Osteocyte (in vitro differentiated cells): ENCODE data around the gene NRIP1. TPM values are rescaled to one million over a fixed set of nuclear protein-coding genes. Genes with fewer than 3 reads are reported as not detected.

Experiments
- DNase-seq: peaks from one replicate; pipeline ENCODE4 v3.0.0; 2021; ENCODE audit warnings: mixed read lengths; ENCODE audit not compliant: unreplicated experiment; ENCODE audit errors: extremely low spot score
- H3K27ac Mint-ChIP-seq: one replicate; pipeline ENCODE4 v1.8.0; 2021; ENCODE audit warnings: mild to moderate bottlenecking, mixed read lengths; ENCODE audit not compliant: unreplicated experiment
- H3K27me3 Mint-ChIP-seq: one replicate; pipeline ENCODE4 v1.8.0; 2021; ENCODE audit warnings: mixed read lengths; ENCODE audit not compliant: unreplicated experiment
- H3K36me3 Mint-ChIP-seq: one replicate; pipeline ENCODE4 v1.8.0; 2021; ENCODE audit warnings: mixed read lengths; ENCODE audit not compliant: unreplicated experiment
- H3K4me1 Mint-ChIP-seq: one replicate; pipeline ENCODE4 v1.8.0; 2021; ENCODE audit warnings: mixed read lengths; ENCODE audit not compliant: unreplicated experiment
- H3K4me3 Mint-ChIP-seq: one replicate; pipeline ENCODE4 v1.8.0; 2021; ENCODE audit warnings: mild to moderate bottlenecking, moderate library complexity, mixed read lengths; ENCODE audit not compliant: unreplicated experiment
- H3K9me3 Mint-ChIP-seq: one replicate; pipeline ENCODE4 v1.8.0; 2021; ENCODE audit warnings: mixed read lengths; ENCODE audit not compliant: unreplicated experiment
- total RNA-seq: library from RNA; stranded (reverse); gene quantifications from 2 replicates; pipeline ENCODE4 v1.2.1, GENCODE V29; 2021
- TF ChIP-seq, protein P1 (sequence below): fragments of 200-600 bp; sonication (generic); IDR thresholded peaks from 2 replicates; pipeline ENCODE4 v1.5.0; 2021; ENCODE audit warnings: antibody characterized with exemption, mild to moderate bottlenecking, moderate library complexity

Gene NRIP1
- total RNA-seq, 1 donor from 2014 or later: 17.4 TPM

DNA sequence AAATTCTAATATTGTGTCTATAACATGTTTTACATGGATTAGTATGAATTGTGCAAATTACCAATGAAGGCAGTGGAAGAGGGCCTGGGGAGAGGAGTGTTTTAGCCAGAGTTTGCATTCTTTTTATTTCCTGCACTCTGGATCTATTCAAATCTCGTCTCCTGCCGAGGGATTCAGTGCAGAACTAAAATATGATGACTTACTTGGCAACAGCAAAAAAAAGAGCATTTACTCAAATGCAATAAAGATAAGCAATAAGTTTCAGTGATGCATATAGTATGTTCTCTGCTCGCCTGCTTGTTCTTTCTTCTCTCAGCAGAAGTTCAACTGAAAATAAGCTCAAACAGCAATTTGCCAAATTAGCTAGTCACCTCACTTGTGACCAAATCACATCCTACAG, 33.4 kb upstream of the NRIP1 start:
- no peak overlapping the region for H3K4me3 Mint-ChIP-seq
- H3K36me3 Mint-ChIP-seq: no peaks in the 10 kb centered on the region
- no peaks in the 10 kb centered on the region for H3K9me3 Mint-ChIP-seq
- no peaks in the 10 kb centered on the region for H3K4me1 Mint-ChIP-seq
- no peaks in the 10 kb centered on the region for H3K27me3 Mint-ChIP-seq
- TF ChIP-seq, protein P1, sequence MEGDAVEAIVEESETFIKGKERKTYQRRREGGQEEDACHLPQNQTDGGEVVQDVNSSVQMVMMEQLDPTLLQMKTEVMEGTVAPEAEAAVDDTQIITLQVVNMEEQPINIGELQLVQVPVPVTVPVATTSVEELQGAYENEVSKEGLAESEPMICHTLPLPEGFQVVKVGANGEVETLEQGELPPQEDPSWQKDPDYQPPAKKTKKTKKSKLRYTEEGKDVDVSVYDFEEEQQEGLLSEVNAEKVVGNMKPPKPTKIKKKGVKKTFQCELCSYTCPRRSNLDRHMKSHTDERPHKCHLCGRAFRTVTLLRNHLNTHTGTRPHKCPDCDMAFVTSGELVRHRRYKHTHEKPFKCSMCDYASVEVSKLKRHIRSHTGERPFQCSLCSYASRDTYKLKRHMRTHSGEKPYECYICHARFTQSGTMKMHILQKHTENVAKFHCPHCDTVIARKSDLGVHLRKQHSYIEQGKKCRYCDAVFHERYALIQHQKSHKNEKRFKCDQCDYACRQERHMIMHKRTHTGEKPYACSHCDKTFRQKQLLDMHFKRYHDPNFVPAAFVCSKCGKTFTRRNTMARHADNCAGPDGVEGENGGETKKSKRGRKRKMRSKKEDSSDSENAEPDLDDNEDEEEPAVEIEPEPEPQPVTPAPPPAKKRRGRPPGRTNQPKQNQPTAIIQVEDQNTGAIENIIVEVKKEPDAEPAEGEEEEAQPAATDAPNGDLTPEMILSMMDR: no peak
- no peak overlapping the region for H3K27ac Mint-ChIP-seq
- no peak for DNase-seq

DNA sequence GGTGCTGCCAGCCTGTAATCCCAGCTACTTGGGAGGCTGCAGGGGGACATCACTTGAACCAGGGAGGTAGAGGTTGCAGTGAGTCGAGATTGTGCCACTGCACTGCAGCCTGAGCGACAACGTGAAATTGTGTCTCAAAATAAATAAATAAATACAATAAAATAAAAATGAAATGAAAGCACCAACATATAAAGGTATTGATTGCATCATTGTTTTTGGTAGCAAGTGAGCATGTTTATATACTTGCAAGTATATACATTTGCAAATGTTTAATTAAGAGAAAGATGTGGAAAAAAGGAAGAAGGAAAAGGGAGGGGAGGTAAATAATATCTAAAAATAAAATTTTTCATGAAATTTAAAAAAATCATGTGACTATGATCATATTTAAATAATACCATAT, 32.8 kb upstream of the NRIP1 start:
- Mint-ChIP-seq H3K9me3 (no peaks in the 10 kb centered on the region), H3K4me1 (no peaks in the 10 kb centered on the region), H3K27me3 (no peaks in the 10 kb centered on the region), H3K36me3 (no peaks in the 10 kb centered on the region), H3K4me3 (no peak overlapping the region), H3K27ac (no peak overlapping the region)
- DNase-seq: no peak
- TF ChIP-seq, protein P1: no peak

DNA sequence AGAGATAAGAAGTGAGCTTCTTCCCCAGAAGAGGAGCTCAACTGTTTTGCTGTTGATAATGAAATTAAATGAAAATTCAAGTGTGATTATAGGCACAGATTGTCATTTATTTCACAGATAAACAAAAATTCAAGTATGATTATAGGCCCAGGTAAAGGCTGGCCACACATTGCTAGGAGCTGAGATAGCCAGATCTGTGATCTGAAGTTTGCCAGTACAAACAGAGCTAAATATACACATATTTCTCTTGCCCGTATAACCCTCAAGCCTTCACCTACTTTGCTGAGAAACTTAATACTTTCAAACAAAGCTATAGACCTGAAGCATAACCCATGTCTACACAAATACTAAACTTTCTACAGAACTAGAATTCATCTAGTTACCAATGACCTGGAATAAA, 31.3 kb upstream of the NRIP1 start:
- H3K9me3 Mint-ChIP-seq: no peaks in the 10 kb centered on the region
- no peaks in the 10 kb centered on the region for H3K27me3 Mint-ChIP-seq
- no peak for DNase-seq
- H3K27ac Mint-ChIP-seq: no peak overlapping the region
- no peak overlapping the region for H3K4me3 Mint-ChIP-seq
- TF ChIP-seq, protein P1: no peak
- no peaks in the 10 kb centered on the region for H3K36me3 Mint-ChIP-seq
- H3K4me1 Mint-ChIP-seq: no peaks in the 10 kb centered on the region

DNA sequence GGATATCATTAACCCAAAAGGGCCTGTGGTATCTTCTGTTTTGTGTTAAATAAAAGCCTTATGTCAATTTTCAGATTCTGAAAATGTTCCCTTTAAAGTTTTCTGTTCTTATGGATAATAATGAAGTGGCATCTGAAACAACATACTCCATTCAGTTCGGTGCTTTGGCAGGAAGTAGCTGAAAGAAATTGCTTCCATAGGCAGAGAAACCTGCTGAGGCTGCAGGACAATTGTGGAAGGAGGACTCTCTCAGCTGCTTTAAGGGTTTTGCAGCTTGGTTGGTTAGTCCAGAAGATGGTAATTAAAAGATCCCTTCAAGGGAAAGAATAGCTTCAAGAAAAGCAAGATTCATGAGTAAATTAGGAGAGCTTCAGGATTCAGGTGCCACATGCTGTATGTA, 30.5 kb upstream of the NRIP1 start:
- H3K27ac Mint-ChIP-seq: no peak overlapping the region
- no peaks in the 10 kb centered on the region for H3K27me3 Mint-ChIP-seq
- DNase-seq: no peak
- no peaks in the 10 kb centered on the region for H3K9me3 Mint-ChIP-seq
- H3K36me3 Mint-ChIP-seq: no peaks in the 10 kb centered on the region
- no peak overlapping the region for H3K4me3 Mint-ChIP-seq
- TF ChIP-seq, protein P1: no peak
- H3K4me1 Mint-ChIP-seq: no peaks in the 10 kb centered on the region

DNA sequence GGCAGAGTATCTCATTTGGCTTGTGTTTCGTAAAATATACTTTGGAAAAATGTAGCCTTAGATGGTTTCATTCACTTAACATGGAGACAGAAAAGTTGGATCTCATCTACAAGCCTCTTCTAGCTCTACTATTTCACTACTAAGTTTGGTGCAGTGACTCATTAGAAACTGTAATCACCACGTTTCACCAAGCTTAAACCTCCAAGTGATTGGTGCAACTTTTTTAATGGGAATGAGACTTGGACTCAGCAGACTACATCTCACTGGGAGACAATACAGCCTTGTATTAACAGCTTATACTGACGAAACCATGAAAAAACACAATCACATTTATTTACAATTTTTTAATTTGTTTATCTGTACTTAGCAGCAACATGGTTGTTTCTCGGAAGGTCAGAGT, 29.9 kb upstream of the NRIP1 start:
- H3K4me3 Mint-ChIP-seq: no peak overlapping the region
- DNase-seq: no peak
- H3K27ac Mint-ChIP-seq: no peak overlapping the region
- no peaks in the 10 kb centered on the region for H3K36me3 Mint-ChIP-seq
- H3K27me3 Mint-ChIP-seq: no peaks in the 10 kb centered on the region
- no peaks in the 10 kb centered on the region for H3K4me1 Mint-ChIP-seq
- no peaks in the 10 kb centered on the region for H3K9me3 Mint-ChIP-seq
- TF ChIP-seq, protein P1: no peak
